Measurements from ENCODE around the gene SSBP3.

- TF ChIP-seq CREB5 (CRISPR knock-in tag; IDR thresholded peaks at IDR 0.05; ENCODE audit: low read depth) (no peak), TSHZ2 (CRISPR knock-in tag; IDR thresholded peaks at IDR 0.05) (no peak), ARNTL (CRISPR knock-in tag; IDR thresholded peaks at IDR 0.05; ENCODE audit: borderline replicate concordance, low read depth) (no peak), GLIS3 (CRISPR knock-in tag; IDR thresholded peaks at IDR 0.05) (no peak), OSR1 (CRISPR knock-in tag; IDR thresholded peaks at IDR 0.05) (no peak), RARB (CRISPR knock-in tag; IDR thresholded peaks at IDR 0.05) (no peak), BACH2 (CRISPR knock-in tag; IDR thresholded peaks at IDR 0.05; ENCODE audit: borderline replicate concordance) (no peak), ZFP30 (CRISPR knock-in tag; IDR thresholded peaks at IDR 0.05) (no peak), CSDC2 (CRISPR knock-in tag; IDR thresholded peaks at IDR 0.05) (no peak)
- TF ChIP-seq, protein P1, sequence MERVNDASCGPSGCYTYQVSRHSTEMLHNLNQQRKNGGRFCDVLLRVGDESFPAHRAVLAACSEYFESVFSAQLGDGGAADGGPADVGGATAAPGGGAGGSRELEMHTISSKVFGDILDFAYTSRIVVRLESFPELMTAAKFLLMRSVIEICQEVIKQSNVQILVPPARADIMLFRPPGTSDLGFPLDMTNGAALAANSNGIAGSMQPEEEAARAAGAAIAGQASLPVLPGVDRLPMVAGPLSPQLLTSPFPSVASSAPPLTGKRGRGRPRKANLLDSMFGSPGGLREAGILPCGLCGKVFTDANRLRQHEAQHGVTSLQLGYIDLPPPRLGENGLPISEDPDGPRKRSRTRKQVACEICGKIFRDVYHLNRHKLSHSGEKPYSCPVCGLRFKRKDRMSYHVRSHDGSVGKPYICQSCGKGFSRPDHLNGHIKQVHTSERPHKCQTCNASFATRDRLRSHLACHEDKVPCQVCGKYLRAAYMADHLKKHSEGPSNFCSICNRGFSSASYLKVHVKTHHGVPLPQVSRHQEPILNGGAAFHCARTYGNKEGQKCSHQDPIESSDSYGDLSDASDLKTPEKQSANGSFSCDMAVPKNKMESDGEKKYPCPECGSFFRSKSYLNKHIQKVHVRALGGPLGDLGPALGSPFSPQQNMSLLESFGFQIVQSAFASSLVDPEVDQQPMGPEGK (CRISPR knock-in tag; IDR thresholded peaks at IDR 0.05; ENCODE audit: borderline replicate concordance): no peak
- TF ChIP-seq, protein P2, sequence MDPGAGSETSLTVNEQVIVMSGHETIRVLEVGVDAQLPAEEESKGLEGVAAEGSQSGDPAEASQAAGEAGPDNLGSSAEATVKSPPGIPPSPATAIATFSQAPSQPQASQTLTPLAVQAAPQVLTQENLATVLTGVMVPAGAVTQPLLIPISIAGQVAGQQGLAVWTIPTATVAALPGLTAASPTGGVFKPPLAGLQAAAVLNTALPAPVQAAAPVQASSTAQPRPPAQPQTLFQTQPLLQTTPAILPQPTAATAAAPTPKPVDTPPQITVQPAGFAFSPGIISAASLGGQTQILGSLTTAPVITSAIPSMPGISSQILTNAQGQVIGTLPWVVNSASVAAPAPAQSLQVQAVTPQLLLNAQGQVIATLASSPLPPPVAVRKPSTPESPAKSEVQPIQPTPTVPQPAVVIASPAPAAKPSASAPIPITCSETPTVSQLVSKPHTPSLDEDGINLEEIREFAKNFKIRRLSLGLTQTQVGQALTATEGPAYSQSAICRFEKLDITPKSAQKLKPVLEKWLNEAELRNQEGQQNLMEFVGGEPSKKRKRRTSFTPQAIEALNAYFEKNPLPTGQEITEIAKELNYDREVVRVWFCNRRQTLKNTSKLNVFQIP (CRISPR knock-in tag; IDR thresholded peaks at IDR 0.05; ENCODE audit: borderline replicate concordance, low read depth): no peak
Observed at GRCh38 chr1:54398963-54399528, 7.1 kb downstream of the SSBP3 start.

Measured in SK-N-SH treated with all-trans-retinoic acid at 6 μM for 48 hours (cell line).